GM04503 (cell line): ENCODE data around the gene KBTBD13.

Experiments used
- DNase-seq: peaks from one replicate; pipeline ENCODE4 v3.0.0-alpha.2; 2012; ENCODE audit warnings: low read depth

The KBTBD13 gene

DNA sequence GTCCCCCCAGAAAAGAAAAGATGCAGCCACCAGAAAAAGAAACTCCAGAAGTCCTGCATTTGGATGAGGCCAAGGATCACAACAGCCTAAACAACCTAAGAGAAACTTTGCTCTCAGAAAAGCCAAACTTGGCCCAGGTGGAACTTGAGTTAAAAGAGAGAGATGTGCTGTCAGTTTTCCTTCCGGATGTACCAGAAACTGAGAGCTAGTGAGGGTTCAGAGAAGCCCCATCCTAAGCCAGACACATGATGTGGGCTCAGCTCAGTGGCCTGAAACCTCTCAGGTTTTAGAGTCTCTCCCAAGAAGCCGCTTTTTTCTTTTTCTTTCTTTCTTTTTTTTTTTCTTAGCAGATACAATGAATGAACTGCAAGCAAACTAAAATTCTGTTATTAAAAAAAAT is 23.6 kb upstream of the KBTBD13 start:
- no peak for DNase-seq

- no peak for DNase-seq
Observed at GRCh38 chr15:65054333-65055200, 22.0 kb upstream of the KBTBD13 start.

DNA sequence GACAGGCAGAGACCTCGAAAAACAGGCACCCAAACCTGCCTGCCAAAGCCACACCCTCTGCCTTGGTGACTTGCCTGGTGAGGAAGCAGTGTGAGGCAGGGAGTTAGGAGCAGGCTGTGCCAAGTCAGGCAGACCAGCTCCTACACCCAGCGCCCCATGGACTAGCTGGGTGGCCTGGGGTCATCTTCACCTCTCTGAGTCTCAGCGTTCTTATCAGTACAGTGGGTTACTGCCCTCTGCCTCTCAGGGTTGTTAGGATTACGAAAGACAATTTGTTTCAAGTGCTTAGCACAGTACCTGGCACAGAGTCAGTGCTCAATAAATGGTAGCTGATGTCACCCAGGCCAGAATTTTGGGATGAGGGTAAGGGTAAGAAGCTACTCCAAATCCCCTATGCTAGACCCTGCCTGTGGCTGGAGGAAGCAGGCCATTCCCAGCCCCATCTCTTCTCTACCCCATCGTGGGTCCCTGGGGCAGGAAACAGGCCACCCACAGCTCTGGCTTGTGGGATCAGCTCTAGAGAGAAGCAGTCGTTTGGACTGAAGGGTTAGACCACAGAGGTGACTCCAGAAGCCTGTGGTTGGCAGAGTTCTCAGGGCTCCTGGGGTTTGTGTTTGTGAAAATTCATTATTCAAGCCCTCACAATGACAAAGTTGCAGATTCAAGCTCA is 21.2 kb upstream of the KBTBD13 start:
- DNase-seq = no peak

DNA sequence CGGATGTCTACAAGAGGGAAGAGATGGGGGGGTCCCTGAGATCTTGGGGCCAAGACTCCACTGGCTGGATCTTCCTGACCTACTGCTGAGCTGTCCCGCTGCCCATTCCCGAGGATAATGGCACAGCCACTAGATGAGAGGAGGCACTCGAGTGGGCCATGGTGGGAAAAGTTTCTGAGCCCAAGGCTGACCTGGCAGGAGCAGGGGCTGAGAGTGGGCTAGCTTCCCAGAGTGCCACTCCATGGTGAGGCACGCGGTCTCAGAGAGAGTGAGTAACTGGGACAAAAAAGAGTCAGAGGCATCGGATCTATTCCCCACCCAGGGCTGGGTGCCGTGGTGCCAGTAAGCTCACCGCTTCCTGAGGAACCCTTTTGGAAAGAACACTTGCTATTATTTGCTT is 20.4 kb upstream of the KBTBD13 start:
- DNase-seq = no peak

GRCh38 chr15:65056868-65057548 is 19.5 kb upstream of the KBTBD13 start:
- DNase-seq = no peak

DNA sequence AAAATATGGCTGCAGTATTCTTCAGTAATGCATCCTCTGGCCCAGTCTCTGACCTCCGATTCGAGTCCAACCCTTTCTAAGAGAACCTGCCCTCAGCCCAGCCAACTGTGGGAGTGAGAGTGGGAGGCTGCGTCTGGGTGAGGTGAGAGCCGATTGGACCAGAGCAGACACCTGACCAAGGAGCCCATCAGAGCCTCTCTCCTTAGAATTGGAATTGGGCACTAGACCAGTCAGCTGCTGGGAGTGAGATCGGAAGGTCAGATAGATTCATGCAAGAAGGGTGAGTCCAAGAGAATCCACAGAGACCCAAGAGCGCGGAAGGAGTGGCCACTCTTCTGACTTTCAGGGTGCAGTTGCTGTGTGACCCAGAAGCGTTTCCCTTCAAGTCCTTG is 19.0 kb upstream of the KBTBD13 start:
- DNase-seq = no peak

DNA sequence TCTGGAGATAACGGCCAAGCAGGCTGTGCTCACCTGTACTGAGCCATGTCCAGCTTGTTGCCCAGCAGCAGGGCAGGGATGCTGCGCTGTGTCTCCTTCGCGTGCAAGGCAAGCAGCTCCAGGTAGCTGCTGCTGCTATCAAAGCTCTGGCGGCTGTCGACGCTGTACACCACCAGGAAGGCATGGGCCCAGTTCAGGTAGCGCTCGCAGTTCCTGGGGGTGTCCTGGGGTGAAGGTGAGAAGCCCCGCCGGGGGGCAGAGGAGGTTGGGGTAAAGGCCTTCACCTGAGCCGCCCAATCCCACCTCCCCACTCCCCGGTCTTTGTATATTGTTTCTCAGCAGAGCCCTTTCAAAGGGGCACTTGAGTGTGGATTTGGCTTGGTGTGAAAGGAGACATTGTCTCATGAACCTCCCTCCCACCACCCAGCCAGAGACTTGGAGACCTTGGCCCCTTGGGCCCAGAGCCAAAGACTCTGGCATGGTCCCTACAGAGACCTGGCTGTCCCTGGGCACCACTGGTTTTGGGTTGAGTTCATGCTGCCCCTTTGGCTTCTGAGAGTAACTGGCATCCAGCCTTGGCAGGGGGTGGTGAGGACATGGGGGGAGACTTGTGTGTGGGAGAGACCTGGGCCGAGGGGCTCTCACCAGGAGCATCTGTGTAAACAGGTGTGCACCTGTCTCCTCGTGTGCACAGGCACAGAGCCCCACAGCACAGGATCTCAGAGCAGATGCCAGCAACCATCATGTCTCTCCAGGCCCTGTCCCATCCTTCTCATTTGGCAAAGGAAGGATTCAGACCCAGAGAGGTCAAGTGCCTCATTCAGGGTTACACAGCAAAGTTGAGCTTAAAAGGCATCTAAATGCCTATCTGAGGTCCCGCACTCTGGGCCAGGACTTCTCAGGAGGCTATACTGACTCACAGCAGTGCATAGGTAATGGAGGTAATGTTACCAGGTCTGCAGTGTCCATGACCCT is 17.9 kb upstream of the KBTBD13 start:
- no peak for DNase-seq

GRCh38 chr15:65059369-65059750 is 17.2 kb upstream of the KBTBD13 start:
- no peak for DNase-seq

GRCh38 chr15:65059931-65060596 is 16.5 kb upstream of the KBTBD13 start:
- no peak for DNase-seq

GRCh38 chr15:65060641-65061397 is 15.7 kb upstream of the KBTBD13 start:
- no peak for DNase-seq

DNA sequence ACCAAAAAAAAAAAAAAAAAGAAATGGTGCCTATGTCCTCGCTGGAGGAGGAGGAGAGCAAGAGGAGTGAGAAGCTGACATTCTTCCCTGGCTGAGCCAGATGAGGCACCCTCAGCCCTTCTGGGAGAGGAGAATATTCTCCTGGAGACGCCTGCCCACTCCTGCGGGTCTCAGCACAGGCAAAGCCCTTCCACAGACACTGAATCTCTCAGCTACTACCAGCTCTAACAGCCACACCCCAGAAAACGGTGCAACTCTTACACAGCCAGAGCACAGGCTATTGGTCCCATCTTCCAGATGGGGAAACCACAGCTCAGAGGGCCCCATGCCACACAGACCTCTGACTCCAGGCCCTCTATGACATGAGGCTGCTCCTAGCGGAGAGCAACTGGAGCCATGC is 14.5 kb upstream of the KBTBD13 start:
- no peak for DNase-seq

DNA sequence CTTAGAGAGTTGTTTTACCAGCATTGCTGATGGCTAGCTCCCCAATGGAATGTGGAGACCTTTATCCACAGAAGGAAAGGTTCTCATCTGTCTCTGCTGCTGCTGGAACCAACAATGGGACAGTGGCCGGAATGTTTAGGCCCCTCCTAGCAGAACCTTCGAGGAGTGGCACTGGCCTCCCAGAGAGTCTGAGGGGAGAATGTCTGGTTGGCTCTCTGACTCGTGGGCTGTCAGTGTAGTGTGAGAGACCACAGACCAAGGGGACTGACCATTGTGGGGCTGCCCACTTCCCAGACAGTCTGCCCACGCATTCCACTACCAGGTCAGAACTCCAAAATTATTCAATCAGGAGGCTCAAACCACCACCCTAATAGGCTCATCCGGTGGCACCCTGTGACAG is 13.8 kb upstream of the KBTBD13 start:
- DNase-seq = no peak

DNA sequence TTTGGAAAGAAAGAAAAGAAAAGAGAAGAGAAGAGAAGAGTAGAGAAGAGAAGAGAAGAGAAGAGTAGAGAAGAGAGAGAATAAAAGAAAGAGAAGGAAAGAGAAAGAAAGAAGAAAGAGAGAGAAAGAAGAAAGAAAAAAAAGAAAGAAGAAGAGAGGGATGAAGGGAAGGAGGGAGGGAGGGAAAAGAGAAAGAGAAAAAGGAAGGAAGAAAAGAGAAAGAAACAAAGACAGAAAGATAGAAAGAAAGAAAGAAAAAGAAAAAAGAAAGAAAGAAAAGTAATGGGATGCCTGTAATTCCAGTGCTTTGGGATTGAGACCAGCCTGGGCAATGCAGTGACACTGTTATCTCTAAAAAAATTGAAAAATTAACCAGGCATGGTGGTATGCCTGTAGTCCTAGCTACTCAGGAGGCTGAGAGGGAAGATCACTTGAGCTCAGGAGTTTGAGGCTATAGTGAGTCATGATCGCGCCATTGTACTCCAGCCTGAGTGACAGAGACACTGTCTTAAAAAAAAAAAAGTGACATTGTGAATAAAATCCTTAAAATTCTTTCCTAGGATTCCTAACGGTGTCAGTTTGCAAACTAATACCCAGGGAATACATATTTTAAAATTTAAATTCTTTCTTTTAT is 10.4 kb upstream of the KBTBD13 start:
- no peak for DNase-seq

DNA sequence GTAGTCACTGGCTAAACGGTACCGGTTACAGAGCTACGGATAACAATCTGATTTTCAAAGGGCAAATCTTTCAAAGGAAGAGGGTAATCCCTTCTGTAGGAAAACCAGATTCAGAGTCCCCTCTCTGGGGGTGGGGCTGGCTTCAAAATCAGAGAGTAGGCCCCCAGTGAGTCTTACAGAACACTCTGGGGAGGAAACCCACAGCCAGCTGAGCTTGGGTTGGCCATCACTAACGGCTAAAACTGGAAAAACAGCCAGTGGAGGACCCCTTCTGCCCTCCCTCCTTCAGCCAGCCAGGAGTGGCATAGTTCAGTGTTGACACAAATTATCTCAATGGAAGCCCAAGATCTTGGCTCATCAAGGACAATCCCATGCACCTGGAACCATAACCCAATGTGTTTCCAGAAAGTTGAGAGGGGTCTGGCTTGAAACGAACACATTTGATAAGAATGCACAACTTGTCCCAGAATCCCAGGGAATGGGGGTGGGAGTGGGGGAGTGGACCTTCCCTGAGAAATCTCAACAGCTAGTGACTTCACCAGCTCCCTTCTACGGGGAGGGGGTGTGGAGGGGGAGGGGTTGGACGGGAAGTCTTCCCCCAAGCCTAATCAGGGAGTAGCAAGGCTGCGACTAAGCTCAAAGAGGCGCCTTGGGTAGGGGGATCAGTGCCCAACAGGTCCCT is 9.8 kb upstream of the KBTBD13 start:
- DNase-seq = no peak

GRCh38 chr15:65067317-65067644 is 9.3 kb upstream of the KBTBD13 start:
- DNase-seq = no peak

DNA sequence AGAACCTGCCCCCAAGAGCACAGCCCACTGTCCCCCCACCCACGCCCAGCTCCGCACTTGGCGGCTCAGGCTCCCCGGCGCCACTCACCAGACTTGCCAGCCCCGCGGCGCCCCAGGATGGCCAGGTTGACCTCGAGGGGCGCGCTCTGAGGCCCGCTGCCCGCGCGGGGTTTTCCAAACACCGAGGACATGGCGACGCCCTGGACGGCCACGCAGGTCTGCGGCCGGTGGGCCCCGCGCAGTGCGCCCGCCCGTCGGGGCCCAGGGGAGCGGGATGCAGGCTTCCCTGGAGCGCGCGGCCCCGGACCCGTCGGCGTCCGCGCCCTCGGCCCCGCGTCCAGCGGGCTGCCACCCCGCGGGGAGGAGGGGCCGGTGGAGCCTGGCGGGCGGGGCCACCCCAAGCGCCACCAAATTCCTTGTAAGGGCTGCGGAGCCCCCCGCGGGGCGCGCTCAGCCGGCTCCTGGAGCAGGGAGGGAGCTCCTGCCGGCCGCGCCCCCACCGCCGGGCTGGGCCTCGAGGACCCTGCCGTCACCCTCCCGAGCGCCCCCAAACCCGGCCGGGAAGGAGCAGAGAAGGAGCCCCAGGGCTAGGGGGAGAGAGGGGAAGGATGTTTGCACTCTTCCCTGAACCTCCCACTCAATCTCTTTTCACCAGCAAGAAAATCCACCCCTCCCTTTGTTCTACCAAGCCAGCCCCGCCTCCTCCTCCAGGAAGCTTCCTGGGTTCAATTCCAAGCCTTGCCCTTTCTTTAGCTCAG is 8.7 kb upstream of the KBTBD13 start, which contains the start of gene RASL12:
RASL12 (minus strand) TSS at position 347 of the 758 bp plus-strand sequence; CDS start at position 191, 156 bp downstream.
- no peak for DNase-seq

- DNase-seq = no peak
Observed at GRCh38 chr15:65068403-65068788, 8.2 kb upstream of the KBTBD13 start.

DNA sequence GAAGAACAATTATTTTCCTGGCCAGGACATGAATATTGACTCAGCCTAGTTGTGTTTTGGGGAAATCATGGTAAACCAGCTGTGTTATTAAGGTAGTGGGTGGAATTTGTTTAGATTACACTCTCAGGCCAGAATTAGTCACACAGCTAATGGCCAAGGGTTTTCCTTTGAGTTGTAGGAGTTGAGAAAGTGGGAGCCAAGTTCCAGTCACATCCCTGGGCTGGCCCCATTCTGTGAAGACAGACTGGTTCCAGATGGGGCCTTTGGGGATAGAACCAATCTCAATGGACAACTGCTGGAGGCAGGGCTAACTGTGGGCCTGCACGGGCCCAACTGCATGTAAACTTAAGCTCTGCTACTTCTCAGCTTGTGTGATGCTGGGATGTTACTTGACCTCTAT is 7.4 kb upstream of the KBTBD13 start:
- peak; percentile 81 for DNase-seq
